Activated naive CD8-positive, alpha-beta T cell treated with anti-CD3 and anti-CD28 coated beads, Interleukin-2, amount 50 U/mL, for 24 hours (primary cell): ENCODE measurements around the gene DLX6.

Experiments
- ATAC-seq: fragments of 150-1000 bp; cut with Tn5 transposase; one replicate; pipeline ENCODE4 v1.10.0; 2021
- DNase-seq: peaks from one replicate; pipeline ENCODE4 v3.0.0; 2021
- H3K27ac Mint-ChIP-seq: one replicate; pipeline ENCODE4 v1.8.0; 2021; ENCODE audit warnings: mild to moderate bottlenecking, mixed read lengths
- H3K27me3 Mint-ChIP-seq: one replicate; pipeline ENCODE4 v1.8.0; 2021; ENCODE audit warnings: mixed read lengths
- H3K36me3 Mint-ChIP-seq: one replicate; pipeline ENCODE4 v1.8.0; 2021; ENCODE audit warnings: low read depth, mixed read lengths
- H3K4me1 Mint-ChIP-seq: one replicate; pipeline ENCODE4 v1.8.0; 2021; ENCODE audit warnings: mixed read lengths
- H3K4me3 Mint-ChIP-seq: one replicate; pipeline ENCODE4 v1.8.0; 2021; ENCODE audit warnings: mild to moderate bottlenecking, moderate library complexity, mixed read lengths
- H3K9me3 Mint-ChIP-seq: one replicate; pipeline ENCODE4 v1.8.0; 2021; ENCODE audit warnings: mixed read lengths

DLX6 gene

GRCh38 chr7:96989859-96990317 is 15.5 kb upstream of the DLX6 start:
- Mint-ChIP-seq H3K9me3 (no peaks in the 10 kb centered on the region), H3K27me3 (peaks cover 78% of the 10 kb centered on the region), H3K4me3 (no peak overlapping the region), H3K27ac (no peak overlapping the region), H3K4me1 (peaks cover 2% of the 10 kb centered on the region), H3K36me3 (no peaks in the 10 kb centered on the region)
- ATAC-seq = no peak
- no peak for DNase-seq

GRCh38 chr7:96991546-96992191 is 13.7 kb upstream of the DLX6 start:
- Mint-ChIP-seq H3K4me3 (no peak overlapping the region), H3K27ac (no peak overlapping the region), H3K9me3 (no peaks in the 10 kb centered on the region), H3K4me1 (peaks cover 2% of the 10 kb centered on the region), H3K36me3 (peaks cover under 1% of the 10 kb centered on the region), H3K27me3 (peaks cover 82% of the 10 kb centered on the region)
- ATAC-seq (no peak), DNase-seq (no peak)

GRCh38 chr7:96992192-96993005 is 13.0 kb upstream of the DLX6 start:
- peaks cover 84% of the 10 kb centered on the region for H3K27me3 Mint-ChIP-seq
- no peak overlapping the region for H3K27ac Mint-ChIP-seq
- ATAC-seq = no peak
- H3K4me1 Mint-ChIP-seq = peaks cover 2% of the 10 kb centered on the region
- no peak overlapping the region for H3K4me3 Mint-ChIP-seq
- no peaks in the 10 kb centered on the region for H3K9me3 Mint-ChIP-seq
- no peak for DNase-seq
- peaks cover 2% of the 10 kb centered on the region for H3K36me3 Mint-ChIP-seq

- peaks cover 2% of the 10 kb centered on the region for H3K4me1 Mint-ChIP-seq
- DNase-seq (no peak), ATAC-seq (no peak)
- peaks cover 2% of the 10 kb centered on the region for H3K36me3 Mint-ChIP-seq
- no peak overlapping the region for H3K4me3 Mint-ChIP-seq
- H3K27me3 Mint-ChIP-seq = peaks cover 87% of the 10 kb centered on the region
- no peaks in the 10 kb centered on the region for H3K9me3 Mint-ChIP-seq
- no peak overlapping the region for H3K27ac Mint-ChIP-seq
Measured at GRCh38 chr7:96993094-96993865, 12.1 kb upstream of the DLX6 start.

GRCh38 chr7:96993980-96994379 is 11.4 kb upstream of the DLX6 start:
- Mint-ChIP-seq H3K4me1 (peaks cover 2% of the 10 kb centered on the region), H3K9me3 (no peaks in the 10 kb centered on the region), H3K27ac (no peak overlapping the region), H3K4me3 (no peak overlapping the region), H3K27me3 (peaks cover 88% of the 10 kb centered on the region), H3K36me3 (peaks cover 2% of the 10 kb centered on the region)
- DNase-seq (no peak), ATAC-seq (no peak)

- Mint-ChIP-seq H3K4me1 (peaks cover 2% of the 10 kb centered on the region), H3K4me3 (no peak overlapping the region), H3K9me3 (no peaks in the 10 kb centered on the region), H3K27ac (no peak overlapping the region), H3K36me3 (peaks cover 2% of the 10 kb centered on the region), H3K27me3 (peaks cover 90% of the 10 kb centered on the region)
- no peak for DNase-seq
- no peak for ATAC-seq
Measured at GRCh38 chr7:96995406-96996110, 9.8 kb upstream of the DLX6 start.

GRCh38 chr7:96996111-96996957 is 9.0 kb upstream of the DLX6 start:
- ATAC-seq = no peak
- peaks cover 2% of the 10 kb centered on the region for H3K4me1 Mint-ChIP-seq
- peaks cover 2% of the 10 kb centered on the region for H3K36me3 Mint-ChIP-seq

GRCh38 chr7:96996958-96997511 is 8.3 kb upstream of the DLX6 start:
- Mint-ChIP-seq H3K9me3 (no peaks in the 10 kb centered on the region), H3K27me3 (peaks cover 92% of the 10 kb centered on the region), H3K36me3 (peaks cover 2% of the 10 kb centered on the region), H3K4me3 (no peak overlapping the region), H3K27ac (no peak overlapping the region), H3K4me1 (peaks cover 2% of the 10 kb centered on the region)
- DNase-seq (no peak), ATAC-seq (no peak)

More at GRCh38 chr7:96996111-96996957, 9.0 kb upstream of the DLX6 start:
- no peak overlapping the region for H3K27ac Mint-ChIP-seq
- H3K9me3 Mint-ChIP-seq = no peaks in the 10 kb centered on the region
- DNase-seq = no peak
- peaks cover 93% of the 10 kb centered on the region for H3K27me3 Mint-ChIP-seq
- H3K4me3 Mint-ChIP-seq = no peak overlapping the region

GRCh38 chr7:96997512-96998032 is 7.8 kb upstream of the DLX6 start:
- H3K4me1 Mint-ChIP-seq = peaks cover 2% of the 10 kb centered on the region
- no peak overlapping the region for H3K4me3 Mint-ChIP-seq
- no peak for DNase-seq
- no peak overlapping the region for H3K27ac Mint-ChIP-seq
- peaks cover 2% of the 10 kb centered on the region for H3K36me3 Mint-ChIP-seq
- ATAC-seq = no peak
- peaks cover 93% of the 10 kb centered on the region for H3K27me3 Mint-ChIP-seq
- no peaks in the 10 kb centered on the region for H3K9me3 Mint-ChIP-seq

- Mint-ChIP-seq H3K27me3 (peaks cover 93% of the 10 kb centered on the region), H3K4me1 (no peaks in the 10 kb centered on the region), H3K36me3 (peaks cover 2% of the 10 kb centered on the region), H3K27ac (no peak overlapping the region), H3K4me3 (no peak overlapping the region), H3K9me3 (no peaks in the 10 kb centered on the region)
- ATAC-seq (no peak), DNase-seq (no peak)
Measured at GRCh38 chr7:96998333-96998732, 7.0 kb upstream of the DLX6 start.

- DNase-seq = no peak
- Mint-ChIP-seq H3K9me3 (no peaks in the 10 kb centered on the region), H3K36me3 (peaks cover 2% of the 10 kb centered on the region), H3K4me1 (no peaks in the 10 kb centered on the region), H3K27me3 (peaks cover 93% of the 10 kb centered on the region), H3K4me3 (no peak overlapping the region), H3K27ac (no peak overlapping the region)
- ATAC-seq = no peak
Measured at GRCh38 chr7:96998744-96999143, 6.6 kb upstream of the DLX6 start.

- Mint-ChIP-seq H3K36me3 (peaks cover 2% of the 10 kb centered on the region), H3K27ac (no peak overlapping the region), H3K4me3 (no peak overlapping the region), H3K27me3 (peaks cover 90% of the 10 kb centered on the region), H3K9me3 (no peaks in the 10 kb centered on the region), H3K4me1 (peaks cover 9% of the 10 kb centered on the region)
- ATAC-seq (no peak), DNase-seq (no peak)
Measured at GRCh38 chr7:97001221-97001620, 4.1 kb upstream of the DLX6 start.
